ENCODE measurements around the gene RBBP8NL. TPM values are rescaled to one million over a fixed set of nuclear protein-coding genes. Genes with fewer than 3 reads are reported as not detected.

RBBP8NL gene
- total and polyA plus RNA-seq, 2 donors (not counting 3 experiments of a cell fraction or from before 2014, with no cell fraction given), result not detected

DNA sequence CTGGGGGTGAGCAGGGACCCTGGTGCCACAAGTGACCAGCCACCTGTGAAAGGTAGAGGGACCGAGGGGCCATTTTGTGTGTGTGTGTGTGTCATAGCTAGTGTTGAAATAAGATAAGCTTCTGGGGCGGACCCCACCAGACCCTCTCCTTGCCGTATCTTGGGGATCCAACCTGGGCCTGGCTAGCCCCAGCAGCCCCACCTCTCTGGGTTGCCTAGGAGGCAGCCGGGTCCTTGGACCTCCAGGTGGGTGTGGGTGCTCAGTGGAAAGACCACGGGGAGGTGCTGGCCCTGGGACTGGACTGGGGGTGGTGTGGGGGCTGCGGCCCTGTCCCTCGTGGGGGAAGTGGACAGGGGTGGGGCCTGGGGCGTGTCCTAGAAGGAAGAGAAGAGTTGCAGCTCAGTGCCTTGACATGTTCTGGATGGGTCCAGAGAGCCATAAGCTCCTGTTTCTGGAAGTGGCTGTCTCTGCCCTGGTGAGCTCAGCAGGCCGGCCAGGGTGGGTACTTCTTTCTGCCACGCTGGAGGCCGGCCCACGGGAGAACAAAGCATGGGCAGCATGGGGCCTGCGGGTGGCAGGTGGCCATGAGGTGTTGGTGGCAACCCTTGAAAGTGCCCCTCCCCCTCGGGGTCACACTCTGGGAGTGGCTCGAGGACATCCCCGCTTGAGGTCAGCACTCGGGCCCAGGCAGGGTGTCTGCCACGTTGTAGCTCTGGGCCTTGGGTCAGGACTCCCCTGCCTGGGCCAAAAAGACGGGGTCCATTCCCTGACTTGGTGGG lies 8.4 kb downstream of the RBBP8NL start:
- Histone ChIP-seq H3K9me3 (replicated peaks; ENCODE audit: control insufficient read depth, insufficient read depth, low read length) (no peaks in the 10 kb centered on the region), H3K4me1 (ENCODE audit: control insufficient read depth, extremely low read depth, insufficient read depth, low read length) (no peaks in the 10 kb centered on the region), H3K4me3 (replicated peaks in 1 of 3; ENCODE audit: insufficient read depth in 1 of 3, low read depth in 1 of 3, low read length in 3 of 3) (no peak overlapping the region), H4K20me1 (replicated peaks; ENCODE audit: control insufficient read depth, extremely low read depth, insufficient read depth, low read length) (no peaks in the 10 kb centered on the region), H3K27me3 (ENCODE audit: control insufficient read depth in 2 of 2, insufficient read depth in 2 of 2, low read length in 2 of 2) (no peaks in the 10 kb centered on the region), H3K9me1 (replicated peaks; ENCODE audit: control insufficient read depth, extremely low read depth, insufficient read depth, low read length) (no peaks in the 10 kb centered on the region), H2AFZ (ENCODE audit: low read depth, low read length) (no peak overlapping the region), H3K36me3 (ENCODE audit: control insufficient read depth in 2 of 2, extremely low read depth in 1 of 2, insufficient read depth in 2 of 2, low read length in 2 of 2) (no peaks in the 10 kb centered on the region), H3K79me2 (ENCODE audit: control insufficient read depth, insufficient read depth, low read length) (no peaks in the 10 kb centered on the region), H3K27ac (ENCODE audit: insufficient read depth, low read depth, low read length) (no peak overlapping the region), H3K4me2 (ENCODE audit: insufficient read depth, low read length) (no peak overlapping the region), H3K9ac (replicated peaks; ENCODE audit: extremely low read depth, insufficient read depth, low read length) (no peak overlapping the region)
- dilution Hi-C loops (cut with MboI; ENCODE audit: extremely low pct_ligation_motif_present, low sequenced_read_pairs) (no loop called here), intact Hi-C loops (cut with micrococcal nuclease) (no loop called here)
- ChIA-PET CTCF (interaction anchor here (1.0 kb wide), 1 partner anchor 9 kb away, joined by 3 read pairs; no protein-coding TSS in a partner anchor), POLR2A (no interaction called here)
- no peak for FAIRE-seq
- TF ChIP-seq FOS (IDR thresholded peaks at IDR 0.05; ENCODE audit: borderline replicate concordance, insufficient read depth, low read length) (no peak), JUN (IDR thresholded peaks at IDR 0.05; ENCODE audit: borderline replicate concordance, insufficient read depth, insufficient read length, low read depth) (no peak), MYC (IDR thresholded peaks at IDR 0.05; ENCODE audit: low read depth, low read length) (no peak)
- TF ChIP-seq, protein P1, sequence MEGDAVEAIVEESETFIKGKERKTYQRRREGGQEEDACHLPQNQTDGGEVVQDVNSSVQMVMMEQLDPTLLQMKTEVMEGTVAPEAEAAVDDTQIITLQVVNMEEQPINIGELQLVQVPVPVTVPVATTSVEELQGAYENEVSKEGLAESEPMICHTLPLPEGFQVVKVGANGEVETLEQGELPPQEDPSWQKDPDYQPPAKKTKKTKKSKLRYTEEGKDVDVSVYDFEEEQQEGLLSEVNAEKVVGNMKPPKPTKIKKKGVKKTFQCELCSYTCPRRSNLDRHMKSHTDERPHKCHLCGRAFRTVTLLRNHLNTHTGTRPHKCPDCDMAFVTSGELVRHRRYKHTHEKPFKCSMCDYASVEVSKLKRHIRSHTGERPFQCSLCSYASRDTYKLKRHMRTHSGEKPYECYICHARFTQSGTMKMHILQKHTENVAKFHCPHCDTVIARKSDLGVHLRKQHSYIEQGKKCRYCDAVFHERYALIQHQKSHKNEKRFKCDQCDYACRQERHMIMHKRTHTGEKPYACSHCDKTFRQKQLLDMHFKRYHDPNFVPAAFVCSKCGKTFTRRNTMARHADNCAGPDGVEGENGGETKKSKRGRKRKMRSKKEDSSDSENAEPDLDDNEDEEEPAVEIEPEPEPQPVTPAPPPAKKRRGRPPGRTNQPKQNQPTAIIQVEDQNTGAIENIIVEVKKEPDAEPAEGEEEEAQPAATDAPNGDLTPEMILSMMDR (IDR thresholded peaks at IDR 0.05; ENCODE audit: extremely low read depth in 1 of 2, insufficient read depth in 1 of 2, low read depth in 1 of 2, low read length in 2 of 2), result no peak
- TF ChIP-seq, protein P2, sequence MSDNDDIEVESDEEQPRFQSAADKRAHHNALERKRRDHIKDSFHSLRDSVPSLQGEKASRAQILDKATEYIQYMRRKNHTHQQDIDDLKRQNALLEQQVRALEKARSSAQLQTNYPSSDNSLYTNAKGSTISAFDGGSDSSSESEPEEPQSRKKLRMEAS (IDR thresholded peaks at IDR 0.05; ENCODE audit: insufficient read depth, insufficient read length), result no peak
- DNase-seq (ENCODE audit: low read depth, low spot score), result no peak
- no TSS peak for BruUV-seq (replicated peaks)
